ENCODE measurements around the gene CEBPZ. TPM values are rescaled to one million over a fixed set of nuclear protein-coding genes. Genes with fewer than 3 reads are reported as not detected.

CEBPZ gene
- 62.7 TPM for total RNA-seq
- polyA plus RNA-seq: 41.1 TPM

DNA sequence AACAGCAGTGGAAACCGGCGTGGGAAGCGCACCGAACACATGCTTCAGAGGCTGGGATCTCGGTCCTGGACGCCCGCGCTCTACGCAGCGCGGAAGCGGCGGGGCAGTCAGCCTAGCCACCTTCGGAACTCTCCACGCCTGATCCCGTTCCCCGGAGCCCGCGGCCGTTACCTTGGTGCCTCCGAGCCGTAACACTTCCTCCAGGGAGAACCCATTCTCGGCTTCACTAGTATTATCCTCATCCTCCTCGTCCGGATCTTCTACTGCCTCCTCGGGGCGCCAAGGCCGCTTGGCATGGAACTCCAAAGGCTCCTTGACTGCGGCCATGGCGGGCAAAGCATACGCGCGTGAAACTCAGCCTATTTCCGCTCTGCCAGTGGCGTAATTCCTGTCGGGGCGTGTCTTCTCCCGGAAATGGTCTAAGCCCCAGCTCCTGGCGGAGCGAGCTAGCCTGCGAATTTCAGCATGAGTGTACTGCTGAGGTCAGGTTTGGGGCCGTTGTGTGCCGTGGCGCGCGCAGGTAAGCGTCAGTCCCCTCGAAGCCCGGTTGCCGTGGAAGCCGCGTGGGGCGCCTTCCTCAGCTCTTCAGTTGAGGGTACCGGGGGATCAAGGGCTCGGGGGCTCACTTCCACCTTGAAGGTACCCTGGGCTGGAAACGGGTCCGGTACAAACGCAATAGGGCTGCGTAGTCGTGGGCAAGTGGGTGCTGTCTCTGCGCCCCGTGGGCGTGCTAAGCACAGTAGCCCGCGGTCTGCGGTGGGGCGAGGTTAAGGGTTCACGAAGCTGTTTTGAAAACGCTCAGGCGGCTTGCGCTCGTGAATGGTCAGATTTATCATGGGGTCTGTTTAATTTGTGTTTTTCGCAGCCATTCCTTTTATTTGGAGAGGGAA lies at the start of gene CEBPZ, which contains the start of gene NDUFAF7:
Gene CEBPZ (minus strand): TSS at position 356 of the 890 bp plus-strand sequence. CDS start 29 bp downstream, at position 327.
Gene NDUFAF7 (plus strand): TSS at position 418 of the 890 bp plus-strand sequence. CDS start 48 bp downstream, at position 466.
- peak; percentile 89 for DNase-seq (ENCODE audit: extremely low spot score)
- H3K4me3 ChIP-seq (ENCODE audit: low read depth, low read length): peak within 1 kb of the TSS; percentile 78
- WGBS: under 1% methylated on average over 73 of the region's 73 CpGs
- no peaks in the 10 kb centered on the region for H3K36me3 ChIP-seq (ENCODE audit: insufficient read depth)
- H3K27ac ChIP-seq (ENCODE audit: low read depth): peak within 1 kb of the TSS; percentile 96
- peaks cover 1% of the 10 kb centered on the region for H3K4me1 ChIP-seq (ENCODE audit: insufficient read depth)

GRCh38 chr2:37276291-37276690 lies 44.9 kb upstream of the CEBPZ start:
- Histone ChIP-seq H3K36me3 (ENCODE audit: insufficient read depth) (peaks cover 2% of the 10 kb centered on the region), H3K4me1 (ENCODE audit: insufficient read depth) (no peaks in the 10 kb centered on the region), H3K27ac (ENCODE audit: low read depth) (no peak overlapping the region), H3K4me3 (ENCODE audit: low read depth, low read length) (no peak overlapping the region)
- WGBS: 79% methylated on average over 2 of the region's 2 CpGs
- DNase-seq (ENCODE audit: extremely low spot score): no peak

DNA sequence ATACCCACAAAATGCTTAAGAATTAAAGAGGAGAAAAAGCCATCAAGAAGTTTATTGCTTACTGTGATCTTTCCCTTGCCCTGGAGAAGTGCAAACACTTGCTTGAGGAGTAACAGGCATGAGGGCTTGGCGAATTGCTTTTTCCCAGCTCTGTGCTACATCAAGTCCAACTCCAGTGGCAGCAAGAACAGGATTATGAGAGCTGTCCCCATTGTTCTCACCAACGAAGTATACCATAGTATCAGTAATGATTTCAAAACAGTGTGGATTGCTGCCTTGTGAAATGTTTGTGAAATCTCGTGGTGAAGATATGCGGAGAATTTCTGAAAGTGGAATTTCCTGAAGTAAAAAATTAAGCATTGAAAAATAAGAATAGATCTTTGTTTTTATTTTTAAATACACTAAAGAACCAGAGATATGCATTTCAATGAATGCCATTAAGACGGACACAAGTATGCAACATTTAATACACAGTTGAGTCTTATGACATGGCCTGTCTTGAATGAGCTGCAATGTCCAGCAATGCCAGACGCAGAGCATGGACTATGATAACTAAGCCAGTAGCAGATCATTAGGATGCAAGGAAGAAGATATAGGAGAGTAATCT lies 43.1 kb upstream of the CEBPZ start:
- 76% methylated on average over 6 of the region's 6 CpGs for WGBS
- no peak overlapping the region for H3K4me3 ChIP-seq (ENCODE audit: low read depth, low read length)
- H3K4me1 ChIP-seq (ENCODE audit: insufficient read depth): no peaks in the 10 kb centered on the region
- H3K36me3 ChIP-seq (ENCODE audit: insufficient read depth): peaks cover 3% of the 10 kb centered on the region
- no peak for DNase-seq (ENCODE audit: extremely low spot score)
- H3K27ac ChIP-seq (ENCODE audit: low read depth): no peak overlapping the region

- 88% methylated on average over 7 of the region's 7 CpGs for WGBS
- H3K4me3 ChIP-seq (ENCODE audit: low read depth, low read length): no peak overlapping the region
- DNase-seq (ENCODE audit: extremely low spot score): no peak
- no peak overlapping the region for H3K27ac ChIP-seq (ENCODE audit: low read depth)
- no peaks in the 10 kb centered on the region for H3K4me1 ChIP-seq (ENCODE audit: insufficient read depth)
- H3K36me3 ChIP-seq (ENCODE audit: insufficient read depth): peaks cover 8% of the 10 kb centered on the region
These were observed 40.1 kb upstream of the CEBPZ start for GRCh38 chr2:37271376-37272067.

- no peaks in the 10 kb centered on the region for H3K4me1 ChIP-seq (ENCODE audit: insufficient read depth)
- H3K4me3 ChIP-seq (ENCODE audit: low read depth, low read length): no peak overlapping the region
- no peak overlapping the region for H3K27ac ChIP-seq (ENCODE audit: low read depth)
- DNase-seq (ENCODE audit: extremely low spot score): no peak
- H3K36me3 ChIP-seq (ENCODE audit: insufficient read depth): peaks cover 6% of the 10 kb centered on the region
- 90% methylated on average over 4 of the region's 4 CpGs for WGBS
These were observed 36.7 kb upstream of the CEBPZ start for GRCh38 chr2:37268111-37268510.

GRCh38 chr2:37267685-37268084 lies 36.3 kb upstream of the CEBPZ start:
- H3K27ac ChIP-seq (ENCODE audit: low read depth): no peak overlapping the region
- DNase-seq (ENCODE audit: extremely low spot score): no peak
- H3K4me3 ChIP-seq (ENCODE audit: low read depth, low read length): no peak overlapping the region
- H3K36me3 ChIP-seq (ENCODE audit: insufficient read depth): peaks cover 6% of the 10 kb centered on the region
- H3K4me1 ChIP-seq (ENCODE audit: insufficient read depth): no peaks in the 10 kb centered on the region

DNA sequence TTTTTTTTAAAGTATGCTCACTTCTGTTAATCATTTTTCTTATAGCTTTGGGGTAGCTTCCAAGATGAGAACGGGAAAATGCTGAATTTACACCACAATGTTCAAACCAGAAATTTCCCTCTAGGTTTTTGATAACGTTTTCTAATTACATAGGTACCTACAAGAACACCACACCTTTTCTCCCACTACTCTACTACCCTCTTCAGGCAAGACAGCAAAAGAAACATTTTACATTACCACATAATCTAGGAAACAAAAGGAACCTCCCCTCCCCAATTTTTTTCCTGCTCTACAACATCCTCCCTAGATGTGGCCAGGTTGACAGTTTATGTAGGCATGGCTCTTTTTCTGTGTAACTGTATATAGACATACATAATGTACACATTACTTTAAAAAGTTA lies 32.4 kb upstream of the CEBPZ start:
- no peak overlapping the region for H3K27ac ChIP-seq (ENCODE audit: low read depth)
- no peak for DNase-seq (ENCODE audit: extremely low spot score)
- peaks cover 3% of the 10 kb centered on the region for H3K36me3 ChIP-seq (ENCODE audit: insufficient read depth)
- no peak overlapping the region for H3K4me3 ChIP-seq (ENCODE audit: low read depth, low read length)
- H3K4me1 ChIP-seq (ENCODE audit: insufficient read depth): no peaks in the 10 kb centered on the region
- 83% methylated on average over 2 of the region's 2 CpGs for WGBS

- no peak overlapping the region for H3K27ac ChIP-seq (ENCODE audit: low read depth)
- H3K36me3 ChIP-seq (ENCODE audit: insufficient read depth): no peaks in the 10 kb centered on the region
- 65% methylated on average over 2 of the region's 2 CpGs for WGBS
- no peaks in the 10 kb centered on the region for H3K4me1 ChIP-seq (ENCODE audit: insufficient read depth)
- DNase-seq (ENCODE audit: extremely low spot score): no peak
- no peak overlapping the region for H3K4me3 ChIP-seq (ENCODE audit: low read depth, low read length)
These were observed 31.1 kb upstream of the CEBPZ start for GRCh38 chr2:37262522-37262921.

GRCh38 chr2:37250869-37251740 lies 19.7 kb upstream of the CEBPZ start:
- DNase-seq (ENCODE audit: extremely low spot score): no peak
- peaks cover 2% of the 10 kb centered on the region for H3K36me3 ChIP-seq (ENCODE audit: insufficient read depth)
- H3K4me3 ChIP-seq (ENCODE audit: low read depth, low read length): no peak overlapping the region
- no peak overlapping the region for H3K27ac ChIP-seq (ENCODE audit: low read depth)
- WGBS: 82% methylated on average over 5 of the region's 5 CpGs
- H3K4me1 ChIP-seq (ENCODE audit: insufficient read depth): no peaks in the 10 kb centered on the region

- H3K4me3 ChIP-seq (ENCODE audit: low read depth, low read length): no peak overlapping the region
- DNase-seq (ENCODE audit: extremely low spot score): no peak
- no peaks in the 10 kb centered on the region for H3K4me1 ChIP-seq (ENCODE audit: insufficient read depth)
- H3K27ac ChIP-seq (ENCODE audit: low read depth): no peak overlapping the region
- peaks cover 1% of the 10 kb centered on the region for H3K36me3 ChIP-seq (ENCODE audit: insufficient read depth)
These were observed 14.8 kb upstream of the CEBPZ start for GRCh38 chr2:37246205-37246604.

GRCh38 chr2:37244755-37245154 lies 13.4 kb upstream of the CEBPZ start:
- no peak for DNase-seq (ENCODE audit: extremely low spot score)
- Histone ChIP-seq H3K36me3 (ENCODE audit: insufficient read depth) (peaks cover 1% of the 10 kb centered on the region), H3K4me3 (ENCODE audit: low read depth, low read length) (no peak overlapping the region), H3K27ac (ENCODE audit: low read depth) (no peak overlapping the region), H3K4me1 (ENCODE audit: insufficient read depth) (no peaks in the 10 kb centered on the region)
- 98% methylated on average over 3 of the region's 3 CpGs for WGBS

- 79% methylated on average over 4 of the region's 4 CpGs for WGBS
These were observed 12.6 kb upstream of the CEBPZ start for GRCh38 chr2:37244017-37244416.

GRCh38 chr2:37243435-37243834 lies 12.0 kb upstream of the CEBPZ start:
- no peak for DNase-seq (ENCODE audit: extremely low spot score)
- H3K36me3 ChIP-seq (ENCODE audit: insufficient read depth): peaks cover 1% of the 10 kb centered on the region
- H3K4me3 ChIP-seq (ENCODE audit: low read depth, low read length): no peak overlapping the region
- no peaks in the 10 kb centered on the region for H3K4me1 ChIP-seq (ENCODE audit: insufficient read depth)
- WGBS: 90% methylated on average over 4 of the region's 4 CpGs
- no peak overlapping the region for H3K27ac ChIP-seq (ENCODE audit: low read depth)

More at GRCh38 chr2:37244017-37244416, 12.6 kb upstream of the CEBPZ start:
- no peak overlapping the region for H3K4me3 ChIP-seq (ENCODE audit: low read depth, low read length)
- peaks cover 1% of the 10 kb centered on the region for H3K36me3 ChIP-seq (ENCODE audit: insufficient read depth)
- no peaks in the 10 kb centered on the region for H3K4me1 ChIP-seq (ENCODE audit: insufficient read depth)
- DNase-seq (ENCODE audit: extremely low spot score): no peak
- H3K27ac ChIP-seq (ENCODE audit: low read depth): no peak overlapping the region

Measured in urinary bladder (tissue), 4 donors.